Heart left ventricle (tissue), 16 donors: ENCODE results near the gene GATA3. TPM values are rescaled to one million over a fixed set of nuclear protein-coding genes. Genes with fewer than 3 reads are reported as not detected.

ENCODE experiments used
- ATAC-seq, 4 donors: fragments of 200-7000 bp; cut with Tn5 transposase; one replicate each; pipeline ENCODE4 v1.9.1; 2020 to 2022; ENCODE audit warnings: moderate library complexity in 4 of 4, mild to moderate bottlenecking in 3 of 4, moderate number of reproducible peaks in 1 of 4
- DNase-seq, 5 donors: peaks; one replicate each; pipeline ENCODE4 v3.0.0-alpha.2; 2020
- H3K27ac ChIP-seq, 12 donors: fragments of 200-600 bp; sonication (generic) in 4 of 12; one replicate each; pipeline versions ENCODE4 v1.5.0 to v1.8.0; 2016 to 2022; ENCODE audit warnings: mild to moderate bottlenecking in 2 of 12
- H3K27me3 ChIP-seq, 9 donors: fragments of 200-600 bp; sonication (generic) in 2 of 9; one replicate each; pipeline versions ENCODE4 v1.5.1 to v1.8.0; 2016 to 2022; ENCODE audit warnings: mild to moderate bottlenecking in 3 of 9
- H3K36me3 ChIP-seq, 9 donors: fragments of 200-600 bp; sonication (generic) in 2 of 9; one replicate each; pipeline versions ENCODE4 v1.5.0 to v1.8.0; 2018 to 2022; ENCODE audit warnings: mild to moderate bottlenecking in 2 of 9
- H3K4me1 ChIP-seq, 12 donors: fragments of 200-600 bp; sonication (generic) in 4 of 12; one replicate each; pipeline versions ENCODE4 v1.5.0 to v1.8.0; 2016 to 2022; ENCODE audit warnings: mild to moderate bottlenecking in 3 of 12
- H3K4me3 ChIP-seq, 12 donors: fragments of 200-600 bp; sonication (generic) in 4 of 12; one replicate each; pipeline versions ENCODE4 v1.5.0 to v1.8.0; 2017 to 2022; ENCODE audit warnings: mild to moderate bottlenecking in 9 of 12, moderate library complexity in 4 of 12
- H3K9me3 ChIP-seq, 12 donors: fragments of 200-600 bp; sonication (generic) in 4 of 12; one replicate each; pipeline versions ENCODE4 v1.5.0 to v1.8.0; 2016 to 2022; ENCODE audit warnings: mild to moderate bottlenecking in 1 of 12
- CTCF ChIP-seq, 12 donors: fragments of 200-600 bp; sonication (generic) in 4 of 12; IDR thresholded peaks; one replicate each; pipeline versions ENCODE4 v1.5.0 to v1.8.0; 2018 to 2022; ENCODE audit warnings: antibody characterized with exemption in 12 of 12, mild to moderate bottlenecking in 5 of 12
- POLR2A ChIP-seq, 2 donors: fragments of 450-650 bp; IDR thresholded peaks; one replicate each; pipeline ENCODE4 v1.6.1; 2017; ENCODE audit warnings: antibody characterized with exemption in 2 of 2, mild to moderate bottlenecking in 2 of 2, moderate library complexity in 2 of 2
- WGBS, 4 donors: extraction: QIAGEN DNeasy Blood & Tissue Kit in 2 of 4; methylation state at CpG; one replicate each; pipeline versions ENCODE4 v1.1.5 to v1.1.7; 2013 to 2018; 5-methylcytosine and 5-hydroxymethylcytosine counted together
- intact Hi-C, 10 donors: fragments of 100-400 bp; cut with DNase I; formaldehyde crosslinking; loops; one replicate each; pipeline versions ENCODE4 v1.11.1 to v1.14.2; 2022
- polyA plus RNA-seq, 2 donors: library from polyadenylated mRNA; stranded (reverse); fragments of 200-250 nt; gene quantifications; one replicate each; pipeline ENCODE4 v1.2.3, GENCODE V29; 2013
- total RNA-seq, 9 donors: library from RNA; depleted of rRNA in 2 of 9; stranded (reverse); fragments of >200 nt in 2 of 9; fragmentation: NEBNext Ultra II Directional in 3 of 9; extraction: Animal tissue kit (Norgen Biotek cat#: 25700) in 3 of 9; gene quantifications; one replicate each; pipeline versions ENCODE4 v1.1.0 to v1.2.4, GENCODE V29; 2016 to 2023
- donor health status: ischemic (EF 13 %, LVEDD 7.1; RV severe dilation, severe dysfunction).
- donor health status: healthy with polysubstance abuse.
- donor health status: DM: no; HTN: yes; CAD: no.
- donor health status: DM: no; HTN: no; CAD: no.
- donor health status: ischemic (EF 25% LVEDD 6.9; RV normal size, moderate dysfunction).
- donor health status: ischemic (EF 25% LVEDD 5.7; RV mildly dilated, moderate dysfunction).
- donor health status: healthy.
- donor health status: DM: yes; HTN: yes; CAD: no.
- donor health status: ischemic (EF 35%, LVEDD 5.7; RV mildly dilated, moderate dysfunction).
- donor health status: nonischemic (EF 11% LVEDD 7.7; RV severe dilation, severe dysfunction).
- donor health status: DM: yes; HTN: yes; CAD: no.
- donor health status: PGD.
- donor health status: ischemic (EF 29% LVEDD 5.4; RV normal size, mild dysfunction).
- donor health status: nonischemic (EF 23%, LVEDD 6.1; RV moderate dilation, normal function).

GATA3 gene
- total and polyA plus RNA-seq, 11 donors, result 0.71 to 3.4 (median 1.4) TPM

- no peaks in the 10 kb centered on the region for H3K36me3 ChIP-seq
- DNase-seq (no peak), ATAC-seq (no peak)
- no peak for TF ChIP-seq POLR2A (IDR thresholded peaks at IDR 0.05)
- TF ChIP-seq CTCF (IDR thresholded peaks at IDR 0.05), result no peak
- H3K9me3 ChIP-seq, result no peaks in the 10 kb centered on the region
- H3K27ac ChIP-seq, result no peak overlapping the region
- H3K27me3 ChIP-seq, result peaks cover 0 to 13% (median 0%) of the 10 kb centered on the region in 9 donors
- no peak overlapping the region for H3K4me3 ChIP-seq
- WGBS, 4 donors, result 57 to 74% (median 69%) methylated on average over 4 of the region's 4 CpGs
- intact Hi-C loops, result no loop called here
- H3K4me1 ChIP-seq, result no peaks in the 10 kb centered on the region
Observed at GRCh38 chr10:8100366-8100765, 45.9 kb downstream of the GATA3 start.

- ATAC-seq (no peak), DNase-seq (no peak)
- TF ChIP-seq CTCF (IDR thresholded peaks at IDR 0.05) (no peak), POLR2A (IDR thresholded peaks at IDR 0.05) (no peak)
- Histone ChIP-seq H3K36me3 (no peaks in the 10 kb centered on the region), H3K27me3 (peaks cover 0 to 20% (median 4%) of the 10 kb centered on the region in 9 donors), H3K4me3 (no peak overlapping the region), H3K27ac (no peak overlapping the region), H3K4me1 (no peaks in the 10 kb centered on the region), H3K9me3 (no peaks in the 10 kb centered on the region)
- WGBS, 4 donors, result 35 to 47% (median 41%) methylated on average over 12 to 13 of the region's 13 CpGs
- intact Hi-C loops, result no loop called here
Observed at GRCh38 chr10:8102708-8103401, 48.4 kb downstream of the GATA3 start.

DNA sequence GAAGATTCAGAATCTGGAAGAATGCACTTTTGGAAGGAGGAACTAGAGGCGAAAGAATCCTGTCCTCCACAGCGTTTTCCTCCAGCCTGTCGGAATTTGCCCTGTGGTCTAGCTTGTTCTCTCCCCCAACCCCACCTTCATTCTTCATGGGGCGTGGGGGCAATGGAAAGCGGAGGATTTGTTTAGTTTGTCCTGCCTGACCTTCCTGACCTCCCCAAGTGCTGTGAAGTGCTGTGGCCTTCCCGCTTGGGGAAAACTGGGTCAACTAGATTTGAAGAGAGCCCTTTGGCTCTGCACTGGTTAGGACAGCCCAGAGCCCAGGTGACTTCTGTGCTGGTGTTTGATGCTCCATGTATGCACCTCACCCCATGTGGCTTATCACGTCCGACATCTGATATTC lies 49.1 kb downstream of the GATA3 start:
- H3K4me3 ChIP-seq, result no peak overlapping the region
- TF ChIP-seq CTCF (IDR thresholded peaks at IDR 0.05) (no peak), POLR2A (IDR thresholded peaks at IDR 0.05) (no peak)
- ATAC-seq, result no peak
- no peaks in the 10 kb centered on the region for H3K4me1 ChIP-seq
- H3K36me3 ChIP-seq, result no peaks in the 10 kb centered on the region
- WGBS, 4 donors, result 55 to 66% (median 61%) methylated on average over 8 of the region's 8 CpGs
- intact Hi-C loops, result no loop called here
- H3K27me3 ChIP-seq, result peaks cover 0 to 23% (median 4%) of the 10 kb centered on the region in 9 donors
- no peaks in the 10 kb centered on the region for H3K9me3 ChIP-seq
- no peak overlapping the region for H3K27ac ChIP-seq
- no peak for DNase-seq

DNA sequence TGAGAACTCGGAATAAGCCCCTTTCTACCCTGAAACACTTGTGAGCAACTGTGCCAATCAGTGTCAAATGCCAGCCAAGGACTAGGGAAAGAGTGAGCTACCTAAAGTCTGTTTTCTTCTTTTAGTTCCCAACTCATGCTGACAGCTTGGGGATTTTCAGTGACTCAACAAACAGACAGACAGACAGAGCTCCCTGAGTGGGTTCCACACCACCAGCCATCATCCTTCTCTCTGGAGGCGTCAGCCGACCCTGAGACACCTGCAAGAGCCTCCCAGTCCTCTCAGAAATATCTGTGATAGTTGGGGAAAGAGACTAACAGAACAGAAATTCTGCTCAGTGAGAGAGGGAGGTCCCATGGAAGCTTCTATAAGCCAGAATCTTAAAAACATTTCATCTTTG lies 49.5 kb downstream of the GATA3 start:
- no peak overlapping the region for H3K4me3 ChIP-seq
- WGBS, 4 donors, result 62 to 72% (median 70%) methylated on average over 3 of the region's 3 CpGs
- H3K9me3 ChIP-seq, result no peaks in the 10 kb centered on the region
- TF ChIP-seq CTCF (IDR thresholded peaks at IDR 0.05) (no peak), POLR2A (IDR thresholded peaks at IDR 0.05) (no peak)
- H3K27me3 ChIP-seq, result peaks cover 0 to 26% (median 4%) of the 10 kb centered on the region in 9 donors
- intact Hi-C loops, result no loop called here
- H3K4me1 ChIP-seq, result no peaks in the 10 kb centered on the region
- H3K36me3 ChIP-seq, result no peaks in the 10 kb centered on the region
- ATAC-seq, result no peak
- no peak overlapping the region for H3K27ac ChIP-seq
- DNase-seq, result no peak
